HEK293 (cell line): ENCODE data around the gene KREMEN2.
"Not testable (repeated sequence)": the region's sequence is repeated elsewhere in the genome, so short reads cannot be mapped to it uniquely, and the experiment has no call there.

Experiments used
- CTCF ChIA-PET: fragments of 350-600 bp; formaldehyde crosslinking; extraction: SDS; loops from one replicate; lab custom pipeline; 2021; ENCODE audit warnings: antibody characterized with exemption; lab: Yijun Ruan, JAX
- POLR2A ChIA-PET: fragments of 300-600 bp; formaldehyde crosslinking; extraction: SDS; loops from one replicate; lab custom pipeline; 2020; ENCODE audit warnings: antibody characterized with exemption, inconsistent platforms; lab: Yijun Ruan, JAX
- H3K27ac ChIP-seq: fragments of 200-500 bp; sonication (Bioruptor generic); 2 replicates; pipeline ENCODE4 v1.5.1; 2014; ENCODE audit warnings: low read depth, low read length, control low read depth, inconsistent platforms; ENCODE audit errors: extremely low read depth
- H3K36me3 ChIP-seq, 2 experiments: fragments of 200-500 bp in 1 of 2; sonication (Bioruptor generic) in 1 of 2; 1 replicate in 1 of 2; 2 replicates in 1 of 2; pipeline ENCODE4 v1.5.1; 2014 to 2017; ENCODE audit warnings: inconsistent platforms in 2 of 2, low read length in 2 of 2; ENCODE audit not compliant: control insufficient read depth in 2 of 2, insufficient read depth in 1 of 2
- H3K4me1 ChIP-seq: fragments of 200-500 bp; sonication (Bioruptor generic); 2 replicates; pipeline ENCODE4 v1.5.1; 2014; ENCODE audit warnings: mild to moderate bottlenecking, low read length, inconsistent platforms; ENCODE audit not compliant: control insufficient read depth, insufficient read depth
- H3K4me3 ChIP-seq: 2 replicates; pipeline ENCODE4 v1.5.1; 2011; ENCODE audit warnings: low read depth, mild to moderate bottlenecking, control low read depth, low read length, moderate library complexity
- H3K9me3 ChIP-seq: fragments of 200-500 bp; sonication (Bioruptor generic); 2 replicates; pipeline ENCODE4 v1.5.1; 2014; ENCODE audit warnings: low read depth, low read length, inconsistent platforms; ENCODE audit not compliant: control insufficient read depth, insufficient read depth
- BCL11B ChIP-seq: fragments of 450-650 bp; formaldehyde crosslinking; IDR thresholded peaks from 2 replicates; pipeline ENCODE4 v1.5.1; 2016; ENCODE audit warnings: low read depth, missing biosample characterization, missing genetic modification characterization
- EGR2 ChIP-seq: fragments of 450-650 bp; formaldehyde crosslinking; IDR thresholded peaks from 2 replicates; pipeline ENCODE4 v1.5.1; 2016; ENCODE audit warnings: low read depth, missing biosample characterization, missing genetic modification characterization
- GLI2 ChIP-seq: fragments of 450-650 bp; formaldehyde crosslinking; IDR thresholded peaks from 2 replicates; pipeline ENCODE4; 2017; ENCODE audit warnings: missing biosample characterization, missing genetic modification characterization, low read depth, borderline replicate concordance
- ZNF121 ChIP-seq: fragments of 450-650 bp; formaldehyde crosslinking; IDR thresholded peaks from 2 replicates; pipeline ENCODE4 v1.5.1; 2016; ENCODE audit warnings: missing biosample characterization, missing genetic modification characterization
- ZNF184 ChIP-seq: fragments of 450-650 bp; IDR thresholded peaks from 2 replicates; pipeline ENCODE4 v1.5.1; 2018; ENCODE audit warnings: missing biosample characterization, mild to moderate bottlenecking, missing genetic modification characterization
- ZNF274 ChIP-seq, 2 experiments: fragments of 200-500 bp in 1 of 2; fragments of 450-650 bp in 1 of 2; sonication (Bioruptor generic) in 1 of 2; formaldehyde crosslinking in 1 of 2; IDR thresholded peaks; 2 replicates each; pipeline versions ENCODE4 v1.5.1 to v1.6.1; 2014 to 2016; ENCODE audit warnings: borderline replicate concordance in 1 of 2, inconsistent platforms in 1 of 2, low read length in 1 of 2, missing biosample characterization in 1 of 2, missing genetic modification characterization in 1 of 2
- ZNF280D ChIP-seq: fragments of 450-650 bp; formaldehyde crosslinking; IDR thresholded peaks from 2 replicates; pipeline ENCODE4 v1.5.1; 2016; ENCODE audit warnings: missing biosample characterization, missing genetic modification characterization
- ZNF560 ChIP-seq: fragments of 450-650 bp; formaldehyde crosslinking; IDR thresholded peaks from 2 replicates; pipeline ENCODE4 v1.5.1; 2017; ENCODE audit warnings: missing biosample characterization, missing genetic modification characterization, borderline replicate concordance
- ZNF596 ChIP-seq: fragments of 450-650 bp; IDR thresholded peaks from 2 replicates; pipeline ENCODE4 v1.5.0; 2018; ENCODE audit warnings: missing biosample characterization, mild to moderate bottlenecking, missing genetic modification characterization, moderate library complexity
- ZNF600 ChIP-seq: fragments of 450-650 bp; formaldehyde crosslinking; IDR thresholded peaks from 2 replicates; pipeline ENCODE4 v1.5.1; 2016; ENCODE audit warnings: missing biosample characterization, missing genetic modification characterization
- ZNF658 ChIP-seq: fragments of 450-650 bp; formaldehyde crosslinking; IDR thresholded peaks from 2 replicates; pipeline ENCODE4; 2016; ENCODE audit warnings: missing biosample characterization, missing genetic modification characterization
- ZSCAN30 ChIP-seq: fragments of 450-650 bp; IDR thresholded peaks from 2 replicates; pipeline ENCODE4 v1.5.1; 2018; ENCODE audit warnings: missing biosample characterization, mild to moderate bottlenecking, missing genetic modification characterization, moderate library complexity

KREMEN2 gene

GRCh38 chr16:2928796-2929195 is 35.3 kb upstream of the KREMEN2 start (continued):
- TF ChIP-seq ZNF596 (tag by site-specific recombination) (no peak), GLI2 (tag by site-specific recombination) (no peak), ZNF121 (tag by site-specific recombination) (no peak), BCL11B (tag by site-specific recombination) (no peak)

- Histone ChIP-seq H3K4me1 (no peaks in the 10 kb centered on the region), H3K9me3 (no peaks in the 10 kb centered on the region), H3K36me3 (peaks cover 4 to 45% of the 10 kb centered on the region in 2 experiments; a peak in 2 of 3 replicates), H3K4me3 (no peak overlapping the region), H3K27ac (no peak overlapping the region)
- TF ChIP-seq ZNF560 (tag by site-specific recombination) (no peak), ZNF600 (tag by site-specific recombination) (0 out of 2 replicates have a peak, but pooled peaks have one; percentile 16)
- CTCF ChIA-PET = no interaction called here
- POLR2A ChIA-PET = interaction anchor here (1.4 kb wide), 1 partner anchor 47 kb away, joined by 5 read pairs; the partner anchor contains the start of gene FLYWCH2
Measured at GRCh38 chr16:2929693-2930092, 34.4 kb upstream of the KREMEN2 start.

- ChIA-PET CTCF (interaction anchor here (0.9 kb wide), 1 partner anchor 11 kb away, joined by 3 read pairs; no protein-coding TSS in a partner anchor), POLR2A (interaction anchor here (1.4 kb wide), 1 partner anchor 47 kb away, joined by 5 read pairs; the partner anchor contains the start of gene FLYWCH2)
- Histone ChIP-seq H3K27ac (no peak overlapping the region), H3K9me3 (no peaks in the 10 kb centered on the region), H3K4me3 (no peak overlapping the region), H3K36me3 (peaks cover 4 to 47% of the 10 kb centered on the region in 2 experiments; a peak in 2 of 3 replicates), H3K4me1 (no peaks in the 10 kb centered on the region)
- TF ChIP-seq ZNF184 (tag by site-specific recombination) (no peak), ZNF658 (tag by site-specific recombination) (no peak), ZNF280D (tag by site-specific recombination) (no peak), ZSCAN30 (tag by site-specific recombination) (no peak), ZNF274 (IDR thresholded peaks at IDR 0.05; ENCODE audit: low read length) (no peak), ZNF274 (tag by site-specific recombination; IDR thresholded peaks at IDR 0.05; ENCODE audit: borderline replicate concordance) (no peak)
Measured at GRCh38 chr16:2930236-2930635, 33.8 kb upstream of the KREMEN2 start.

GRCh38 chr16:2931231-2931914 is 32.7 kb upstream of the KREMEN2 start:
- peaks cover 4 to 56% of the 10 kb centered on the region in 2 experiments; a peak in 2 of 3 replicates for H3K36me3 ChIP-seq
- H3K27ac ChIP-seq, POLR2A ChIA-PET, H3K9me3 ChIP-seq, H3K4me1 ChIP-seq, H3K4me3 ChIP-seq, CTCF ChIA-PET: not testable (repeated sequence)
- TF ChIP-seq ZNF121 (tag by site-specific recombination) (peak; percentile 67; the same call in 1 of the 2 replicates), EGR2 (peak; percentile 13; the same call in 1 of the 2 replicates)
